Fibroblast of mammary gland (primary cell): ENCODE measurements around the gene ALPG.

Experiments
- DNase-seq: peaks from one replicate; pipeline ENCODE4 v3.0.0-alpha.2; 2010; ENCODE audit warnings: low read depth
- H3K4me3 ChIP-seq: 2 replicates; pipeline ENCODE4 v1.5.1; 2011; ENCODE audit warnings: low read depth, mild to moderate bottlenecking, low read length, moderate library complexity; ENCODE audit not compliant: control insufficient read depth
- CTCF ChIP-seq: conservative IDR thresholded peaks from 2 replicates; pipeline ENCODE4 v1.5.1; 2011; ENCODE audit warnings: low read depth, low read length, inconsistent platforms; ENCODE audit not compliant: control insufficient read depth, insufficient read depth

Gene ALPG

DNA sequence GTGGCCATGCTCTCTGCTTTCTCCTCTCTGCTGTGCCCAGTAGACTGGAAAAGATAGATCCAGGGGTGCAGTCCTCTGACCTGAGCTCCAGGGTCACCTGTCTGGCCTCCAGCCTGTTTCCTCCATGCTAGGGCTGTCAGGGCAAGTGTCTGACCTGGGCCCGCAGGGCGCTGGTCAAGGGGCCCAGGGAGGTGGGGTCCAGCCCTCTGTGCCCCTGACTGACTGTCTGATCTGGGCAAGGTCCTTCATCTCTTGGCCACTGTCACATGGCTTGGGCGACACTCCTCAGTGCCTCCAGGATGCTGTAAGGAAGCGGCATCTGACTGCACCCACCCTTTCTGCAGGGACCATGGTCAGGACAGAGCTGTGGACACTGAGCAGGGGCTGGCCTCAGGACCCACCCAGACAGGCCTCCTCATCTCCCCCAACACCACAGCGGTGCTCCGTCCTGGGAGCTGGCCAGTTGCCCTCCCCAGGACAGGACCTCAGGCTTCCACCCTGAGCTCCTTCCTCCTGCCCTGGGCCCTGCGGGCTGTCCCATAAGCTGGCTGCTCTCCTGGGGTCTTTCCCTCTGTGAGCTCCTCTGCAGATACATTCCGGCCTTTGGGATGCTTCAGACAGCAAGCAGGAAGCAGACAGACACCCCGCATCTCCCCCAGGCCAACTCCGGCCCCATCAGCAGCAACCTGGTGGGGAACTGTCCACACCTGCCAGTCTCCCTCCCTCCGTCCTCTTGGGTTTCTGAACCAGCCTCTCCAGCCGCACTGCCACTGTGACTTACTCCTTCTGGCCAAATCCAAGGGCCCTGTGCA is 28.1 kb downstream of the ALPG start:
- H3K4me3 ChIP-seq, result no peak overlapping the region
- DNase-seq, result no peak
- TF ChIP-seq CTCF, result no peak

DNA sequence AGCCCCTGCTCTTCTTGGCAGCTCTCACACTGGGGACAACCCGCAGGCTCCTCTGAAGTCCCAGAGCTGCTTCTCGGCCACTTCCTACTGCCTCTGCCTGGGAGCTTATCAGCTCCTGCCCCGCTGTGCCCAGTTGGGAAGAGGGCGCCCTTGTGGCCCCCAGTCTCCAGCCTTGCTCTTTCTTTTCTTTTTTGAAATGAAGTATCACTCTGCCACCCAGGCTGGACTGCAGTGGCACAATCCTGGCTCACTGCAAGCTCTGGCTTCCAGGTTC is 28.7 kb downstream of the ALPG start:
- H3K4me3 ChIP-seq, result no peak overlapping the region
- no peak for DNase-seq
- TF ChIP-seq CTCF, result no peak

DNA sequence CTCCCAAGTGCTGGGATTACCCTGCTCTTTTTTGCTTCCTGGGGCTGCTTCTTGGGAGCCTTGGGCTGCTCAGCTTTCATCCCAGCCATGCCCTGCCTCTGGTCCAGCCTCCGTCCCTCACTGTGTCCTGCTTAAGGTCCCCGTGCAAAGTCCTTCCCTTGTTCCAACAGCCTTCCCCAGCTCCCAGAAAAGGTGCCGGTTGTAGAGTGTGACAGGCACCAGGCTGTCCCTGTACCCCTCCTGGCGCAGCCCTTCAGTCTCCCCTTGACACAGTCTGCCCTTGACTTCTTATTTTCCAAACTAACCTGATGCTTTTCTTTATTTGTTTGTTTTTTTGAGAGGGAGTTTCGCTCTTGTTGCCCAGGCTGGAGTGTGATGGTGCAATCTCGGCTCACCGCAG is 29.2 kb downstream of the ALPG start:
- H3K4me3 ChIP-seq, result no peak overlapping the region
- TF ChIP-seq CTCF, result no peak
- DNase-seq, result no peak

- H3K4me3 ChIP-seq, result no peak overlapping the region
- no peak for DNase-seq
- no peak for TF ChIP-seq CTCF
Observed at GRCh38 chr2:232436381-232437194, 29.9 kb downstream of the ALPG start.

- no peak for DNase-seq
- no peak for TF ChIP-seq CTCF
- no peak overlapping the region for H3K4me3 ChIP-seq
Observed at GRCh38 chr2:232437195-232437571, 30.5 kb downstream of the ALPG start.

DNA sequence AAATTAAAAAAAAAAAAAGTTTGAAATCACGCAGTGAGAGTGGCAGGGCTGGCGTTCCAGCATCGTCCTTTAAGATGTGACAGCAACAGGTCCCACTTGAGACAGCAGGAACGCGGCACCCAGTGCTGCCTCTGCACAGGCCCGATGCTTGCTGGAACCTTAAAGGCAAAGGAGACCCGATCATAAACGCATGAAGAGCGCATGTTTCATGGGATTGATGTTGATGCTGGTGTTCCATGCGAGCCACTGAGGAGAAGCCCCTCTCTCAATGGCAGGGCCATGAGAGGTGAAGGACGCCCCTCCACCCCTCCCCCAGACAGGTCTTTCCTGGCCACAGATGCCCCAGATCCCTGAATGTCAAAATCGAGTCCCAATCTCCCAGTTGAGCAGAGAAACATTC is 31.4 kb downstream of the ALPG start:
- TF ChIP-seq CTCF, result no peak
- no peak for DNase-seq
- no peak overlapping the region for H3K4me3 ChIP-seq
